Measurements from ENCODE around the gene RALGDS.
"Not testable (repeated sequence)": the region's sequence is repeated elsewhere in the genome, so short reads cannot be mapped to it uniquely, and the experiment has no call there.

The RALGDS gene

GRCh38 chr9:133121198-133121914 lies at the start of gene RALGDS:
TSS of gene RALGDS (minus strand) at chr9:133121240. CDS start at chr9:133121154, 86 bp downstream.
- in situ Hi-C loops (cut with HindIII; ENCODE audit: low pct_ligation_motif_present, low sequenced_read_pairs) = no loop called here
- Histone ChIP-seq H3K27me3 (replicated peaks) (no peaks in the 10 kb centered on the region), H3K36me3 (replicated peaks) (no peaks in the 10 kb centered on the region), H3K4me3 (ENCODE audit: low read depth, low read length) (peak within 1 kb of the TSS; percentile 63), H3K27ac (no peak within 1 kb of the TSS)
- peak; percentile 62 for DNase-seq
- TF ChIP-seq CTCF (IDR thresholded peaks at IDR 0.05; ENCODE audit: low read depth, low read length, missing control alignments) = no peak

GRCh38 chr9:133170716-133171115 lies 49.7 kb upstream of the RALGDS start:
- in situ Hi-C loops (cut with HindIII; ENCODE audit: low pct_ligation_motif_present, low sequenced_read_pairs) = no loop called here
- Histone ChIP-seq H3K27me3 (replicated peaks) (peaks cover 2% of the 10 kb centered on the region), H3K27ac (no peak overlapping the region), H3K36me3 (replicated peaks) (no peaks in the 10 kb centered on the region), H3K4me3 (ENCODE audit: low read depth, low read length) (no peak overlapping the region)
- no peak for DNase-seq
- no peak for TF ChIP-seq CTCF (IDR thresholded peaks at IDR 0.05; ENCODE audit: low read depth, low read length, missing control alignments)

GRCh38 chr9:133169687-133170086 lies 48.6 kb upstream of the RALGDS start:
- not testable (repeated sequence) for H3K4me3 ChIP-seq (ENCODE audit: low read depth, low read length)

GRCh38 chr9:133169102-133169501 lies 48.1 kb upstream of the RALGDS start:
- DNase-seq = no peak
- in situ Hi-C loops (cut with HindIII; ENCODE audit: low pct_ligation_motif_present, low sequenced_read_pairs) = no loop called here
- Histone ChIP-seq H3K4me3 (ENCODE audit: low read depth, low read length) (no peak overlapping the region), H3K27me3 (replicated peaks) (peaks cover 2% of the 10 kb centered on the region), H3K36me3 (replicated peaks) (no peaks in the 10 kb centered on the region), H3K27ac (no peak overlapping the region)
- TF ChIP-seq CTCF (IDR thresholded peaks at IDR 0.05; ENCODE audit: low read depth, low read length, missing control alignments) = no peak

More at GRCh38 chr9:133169687-133170086, 48.6 kb upstream of the RALGDS start:
- H3K36me3 ChIP-seq (replicated peaks); DNase-seq; H3K27ac ChIP-seq; H3K27me3 ChIP-seq (replicated peaks); in situ Hi-C loops (cut with HindIII; ENCODE audit: low pct_ligation_motif_present, low sequenced_read_pairs): not testable (repeated sequence)

GRCh38 chr9:133168432-133168831 lies 47.4 kb upstream of the RALGDS start:
- Histone ChIP-seq H3K27me3 (replicated peaks) (peaks cover 2% of the 10 kb centered on the region), H3K36me3 (replicated peaks) (no peaks in the 10 kb centered on the region), H3K4me3 (ENCODE audit: low read depth, low read length) (no peak overlapping the region), H3K27ac (no peak overlapping the region)
- in situ Hi-C loops (cut with HindIII; ENCODE audit: low pct_ligation_motif_present, low sequenced_read_pairs) = no loop called here
- no peak for TF ChIP-seq CTCF (IDR thresholded peaks at IDR 0.05; ENCODE audit: low read depth, low read length, missing control alignments)
- DNase-seq = no peak

GRCh38 chr9:133167769-133168168 lies 46.7 kb upstream of the RALGDS start:
- in situ Hi-C loops (cut with HindIII; ENCODE audit: low pct_ligation_motif_present, low sequenced_read_pairs) = no loop called here
- Histone ChIP-seq H3K27ac (no peak overlapping the region), H3K27me3 (replicated peaks) (peaks cover 2% of the 10 kb centered on the region), H3K4me3 (ENCODE audit: low read depth, low read length) (no peak overlapping the region), H3K36me3 (replicated peaks) (no peaks in the 10 kb centered on the region)
- no peak for TF ChIP-seq CTCF (IDR thresholded peaks at IDR 0.05; ENCODE audit: low read depth, low read length, missing control alignments)
- DNase-seq = no peak
